K562 (cell line): ENCODE measurements around the gene MRPL55. TPM values are rescaled to one million over a fixed set of nuclear protein-coding genes. Genes with fewer than 3 reads are reported as not detected.
A peak's percentile ranks its signal among the peaks of the same experiment; 100 is the strongest.

Experiments used
- ATAC-seq: fragments of 200-7000 bp; cut with Tn5 transposase; 3 replicates; pipeline ENCODE4 v1.9.1; 2020; ENCODE audit warnings: moderate library complexity
- BruUV-seq: library from RNA; stranded (reverse); fragments of 400-500 nt; replicated peaks from 2 replicates; lab custom pipeline; 2021; lab: Mats Ljungman, UMichigan
- CTCF ChIA-PET: fragments of 300-600 bp; formaldehyde crosslinking; extraction: SDS; loops from one replicate; lab custom pipeline; 2021; ENCODE audit warnings: low intra/inter-chr PET ratio; lab: Yijun Ruan, JAX
- POLR2A ChIA-PET: fragments of 300-600, 350-650 bp; sonication (Branson Sonifier 250); formaldehyde crosslinking; extraction: SDS; loops from one replicate; lab custom pipeline; 2021; ENCODE audit warnings: antibody characterized with exemption, inconsistent platforms; lab: Yijun Ruan, JAX
- DNase-seq, 4 experiments: peaks; one replicate each; pipeline versions ENCODE4 v3.0.0 to v3.0.0-alpha.2; 2011 to 2018; ENCODE audit warnings: low spot score in 3 of 4, mixed read lengths in 3 of 4; ENCODE audit errors: extremely low read depth in 1 of 4
- FAIRE-seq: peaks from 2 replicates; lab custom pipeline; 2011; peaks lifted over from hg19 to GRCh38; lab: Jason Lieb, UNC
- H2AFZ ChIP-seq: 2 replicates; pipeline ENCODE4 v1.6.0; 2011; ENCODE audit warnings: low read depth, low read length, control low read depth, inconsistent platforms
- H3K27ac ChIP-seq: fragments of 200-600 bp; 3 replicates; pipeline ENCODE4 v1.8.0; 2011; ENCODE audit warnings: low read depth, mild to moderate bottlenecking, control low read depth, inconsistent platforms, low read length, moderate library complexity, mixed read lengths; ENCODE audit errors: extremely low read depth
- H3K27me3 ChIP-seq, 2 experiments: fragments of 300-600 bp in 1 of 2; 2 replicates in 1 of 2; 3 replicates in 1 of 2; pipeline versions ENCODE4 v1.6.0 to v1.8.0; 2011; ENCODE audit warnings: inconsistent platforms in 2 of 2, low read length in 2 of 2, mild to moderate bottlenecking in 1 of 2, mixed read lengths in 1 of 2, moderate library complexity in 1 of 2; ENCODE audit not compliant: control insufficient read depth in 2 of 2, insufficient read depth in 2 of 2
- H3K36me3 ChIP-seq: fragments of 300-600 bp; 3 replicates; pipeline ENCODE4 v1.8.0; 2011; ENCODE audit warnings: mild to moderate bottlenecking, low read length, inconsistent platforms; ENCODE audit not compliant: control insufficient read depth, insufficient read depth
- H3K4me1 ChIP-seq, 2 experiments: fragments of 200-600 bp in 1 of 2; replicated peaks in 1 of 2; 2 replicates in 1 of 2; 3 replicates in 1 of 2; pipeline versions ENCODE4 v1.5.1 to v1.8.0; 2011; ENCODE audit warnings: inconsistent platforms in 2 of 2, low read length in 2 of 2, mild to moderate bottlenecking in 1 of 2, mixed read lengths in 1 of 2, moderate library complexity in 1 of 2; ENCODE audit not compliant: control insufficient read depth in 2 of 2, insufficient read depth in 2 of 2
- H3K4me2 ChIP-seq: 2 replicates; pipeline ENCODE4 v1.6.1; 2011; ENCODE audit warnings: low read length, control low read depth, inconsistent platforms, mixed read lengths; ENCODE audit not compliant: insufficient read depth
- H3K4me3 ChIP-seq: fragments of 200-600 bp; sonication (generic), shearing (Covaris generic); 2 replicates; pipeline ENCODE4 v1.5.1; 2016; ENCODE audit warnings: control low read depth, inconsistent platforms
- H3K79me2 ChIP-seq: fragments of 200-600 bp; 3 replicates; pipeline ENCODE4 v1.8.0; 2011; ENCODE audit warnings: low read length, inconsistent platforms; ENCODE audit not compliant: control insufficient read depth, insufficient read depth
- H3K9ac ChIP-seq, 2 experiments: 2 replicates each; pipeline versions ENCODE4 v1.6.0 to v1.6.1; 2011; ENCODE audit warnings: low read depth in 2 of 2, low read length in 2 of 2, control low read depth in 1 of 2, inconsistent platforms in 1 of 2, mild to moderate bottlenecking in 1 of 2, mixed read lengths in 1 of 2; ENCODE audit not compliant: insufficient read depth in 1 of 2
- H3K9me1 ChIP-seq: one replicate; pipeline ENCODE4 v1.6.0; 2011; ENCODE audit warnings: inconsistent platforms, mild to moderate bottlenecking, low read length, moderate library complexity; ENCODE audit not compliant: control insufficient read depth, insufficient read depth
- H3K9me3 ChIP-seq: replicated peaks from 2 replicates; pipeline ENCODE4 v1.5.1; 2011; ENCODE audit warnings: low read depth, low read length, inconsistent platforms; ENCODE audit not compliant: control insufficient read depth, insufficient read depth
- H4K20me1 ChIP-seq: replicated peaks from 2 replicates; pipeline ENCODE4 v1.6.1; 2011; ENCODE audit warnings: low read length, inconsistent platforms, mixed read lengths; ENCODE audit not compliant: control insufficient read depth, insufficient read depth
- C11orf30 ChIP-seq: fragments of 450-650 bp; IDR thresholded peaks from 2 replicates; pipeline ENCODE4 v1.6.1; 2016; ENCODE audit warnings: low read depth, mild to moderate bottlenecking
- ERF ChIP-seq: fragments of 450-650 bp; formaldehyde crosslinking; IDR thresholded peaks from 2 replicates; pipeline ENCODE4 v1.4.0; 2020; ENCODE audit warnings: mild to moderate bottlenecking, mixed read lengths
- MAFG ChIP-seq: fragments of 450-650 bp; conservative IDR thresholded peaks from 2 replicates; pipeline ENCODE4 v1.6.1; 2016; ENCODE audit warnings: missing genetic modification characterization, missing compliant biosample characterization
- NFATC3 ChIP-seq: fragments of 450-650 bp; IDR thresholded peaks from 2 replicates; pipeline ENCODE4 v1.6.1; 2017; ENCODE audit warnings: mild to moderate bottlenecking
- POLR2A ChIP-seq: fragments of 450-650 bp; conservative IDR thresholded peaks from 2 replicates; pipeline ENCODE4 v1.6.1; 2016
- POLR2AphosphoS5 ChIP-seq: IDR thresholded peaks from 2 replicates; pipeline ENCODE4 v1.6.1; 2011; ENCODE audit warnings: mild to moderate bottlenecking, low read depth, low read length, moderate library complexity; ENCODE audit not compliant: control insufficient read depth, insufficient read depth
- POLR2G ChIP-seq: fragments of 200-400 bp; formaldehyde crosslinking; IDR thresholded peaks from 2 replicates; pipeline ENCODE4 v1.6.1; 2017; ENCODE audit warnings: low read depth, mild to moderate bottlenecking, antibody characterized with exemption, low read length, moderate library complexity
- XRCC3 ChIP-seq: fragments of 450-650 bp; IDR thresholded peaks from 2 replicates; pipeline ENCODE4 v1.6.1; 2017; ENCODE audit warnings: mild to moderate bottlenecking, moderate library complexity
- ZC3H11A ChIP-seq: IDR thresholded peaks from 2 replicates; pipeline ENCODE4 v1.6.1; 2012; ENCODE audit warnings: low read depth, low read length, improper control_type of control experiment
- ZNF316 ChIP-seq: fragments of 450-650 bp; IDR thresholded peaks from 2 replicates; pipeline ENCODE4 v1.6.1; 2016
- ZNF75A ChIP-seq: fragments of 450-650 bp; formaldehyde crosslinking; IDR thresholded peaks from 2 replicates; pipeline ENCODE4 v1.4.0; 2020; ENCODE audit warnings: mild to moderate bottlenecking
- WGBS: fragments of 100-300 bp; shearing (Covaris generic); methylation state at CpG from one replicate; pipeline ENCODE4 v1.1.6; 2016; ENCODE audit warnings: low coverage, mixed read lengths; ENCODE audit not compliant: insufficient coverage; ENCODE audit errors: missing lambda C conversion rate; 5-methylcytosine and 5-hydroxymethylcytosine counted together
- in situ Hi-C: fragments of 300-500 bp; cut with MboI; formaldehyde crosslinking; loops from 4 replicates; pipeline ENCODE4 v1.15.0; 2018; ENCODE audit warnings: inconsistent platforms, mixed read lengths
- intact Hi-C: fragments of 100-400 bp; cut with micrococcal nuclease; formaldehyde crosslinking; loops from 2 replicates; pipeline ENCODE4 v1.14.2; 2022
- polyA plus RNA-seq, 8 experiments: library from polyadenylated mRNA; depleted of rRNA in 4 of 8; stranded (reverse) in 5 of 8; unstranded in 3 of 8; fragments of >200 nt; fragmentation: Nextera tagmentation in 2 of 8; fragmentation: Illumina TruSeq in 1 of 8; extraction: Ambion mirVana in 2 of 8; extraction: Trizol in 1 of 8; gene quantifications; 2 replicates each; pipeline versions ENCODE4 v1.2.1 to v1.2.3, GENCODE V29; 2011 to 2014; ENCODE audit warnings: inconsistent platforms in 1 of 8, missing spikeins in 1 of 8
- total RNA-seq, 7 experiments: library from RNA; depleted of rRNA in 6 of 7; stranded (reverse); fragments of >200 nt in 6 of 7; fragmentation: Illumina TruSeq in 2 of 7; extraction: Trizol in 2 of 7; gene quantifications; 2 replicates each; pipeline versions ENCODE4 v1.2.1 to v1.2.3, GENCODE V29; 2011 to 2021; ENCODE audit warnings: low replicate concordance in 1 of 7
- TF ChIP-seq, protein P1 (sequence below): fragments of 250-450 bp; sonication (Bioruptor Pico); IDR thresholded peaks from 2 replicates; pipeline ENCODE4 v1.8.0; 2022; ENCODE audit warnings: inconsistent platforms
- TF ChIP-seq, protein P2 (sequence below): fragments of 250-450 bp; sonication (Bioruptor Pico); IDR thresholded peaks from 2 replicates; pipeline ENCODE4 v1.5.0; 2022; ENCODE audit warnings: mild to moderate bottlenecking
- TF ChIP-seq, protein P3 (sequence below): fragments of 450-650 bp; formaldehyde crosslinking; IDR thresholded peaks from 2 replicates; pipeline ENCODE4 v1.4.0; 2020; ENCODE audit warnings: mild to moderate bottlenecking, moderate library complexity

MRPL55 gene
- total and polyA plus RNA-seq, 9 of the 15 experiments (the other 6 are each of a cell fraction or from before 2014, with no cell fraction given), result 34.9 to 228 (median 81.0) TPM

DNA sequence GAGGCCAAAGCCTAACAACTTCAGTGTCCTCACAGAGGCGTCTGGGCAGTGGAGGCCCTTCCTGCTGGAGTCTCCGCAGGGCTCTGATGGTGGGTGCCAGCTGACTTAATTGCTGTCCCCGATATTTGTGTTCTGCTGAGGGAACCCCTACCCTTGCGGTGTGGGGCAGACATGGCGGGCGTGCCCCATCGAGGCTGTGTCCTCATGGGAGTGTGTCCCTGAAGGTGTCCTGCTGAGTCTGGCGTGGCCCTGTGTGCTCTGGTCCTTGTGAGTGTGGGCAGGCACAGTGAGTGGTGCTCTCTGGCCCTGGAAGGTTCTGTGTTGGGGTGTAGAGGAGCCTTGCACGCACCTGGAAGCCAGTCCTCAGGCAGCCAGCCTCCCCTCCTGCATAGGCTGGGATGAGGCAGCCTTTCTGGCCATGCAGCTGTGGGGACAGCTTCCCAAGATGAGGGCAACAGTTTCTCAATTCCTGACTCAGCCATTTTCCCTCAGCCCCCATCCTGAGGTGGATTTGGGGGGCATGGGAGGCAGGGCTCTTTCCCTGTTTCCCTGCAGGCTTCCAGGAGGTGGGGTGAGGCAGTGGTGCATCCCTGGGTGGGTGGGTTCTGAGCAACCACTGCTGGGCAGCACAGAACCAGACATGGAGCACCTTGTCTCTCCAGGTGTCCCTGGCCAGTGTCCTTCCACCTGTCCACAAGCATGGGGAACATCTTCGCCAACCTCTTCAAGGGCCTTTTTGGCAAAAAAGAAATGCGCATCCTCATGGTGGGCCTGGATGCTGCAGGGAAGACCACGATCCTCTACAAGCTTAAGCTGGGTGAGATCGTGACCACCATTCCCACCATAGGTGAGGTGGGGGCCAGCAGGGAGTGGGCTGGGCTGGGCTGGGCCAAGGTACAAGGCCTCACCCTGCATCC lies 12.4 kb downstream of the MRPL55 start:
- no peak overlapping the region for H2AFZ ChIP-seq
- intact Hi-C loops, result no loop called here
- CTCF ChIA-PET, result no interaction called here
- H3K9me3 ChIP-seq, result peaks cover 15% of the 10 kb centered on the region
- WGBS, result 92% methylated on average over 13 of the region's 13 CpGs
- no peak overlapping the region for H3K4me2 ChIP-seq
- H3K4me1 ChIP-seq, result peaks cover 4 to 32% of the 10 kb centered on the region in 2 experiments; a peak in 4 of 5 replicates
- H3K9ac ChIP-seq, result no peak overlapping the region; a peak in 1 of 4 replicates
- H3K9me1 ChIP-seq, result peaks cover 3% of the 10 kb centered on the region
- POLR2A ChIA-PET, result interaction anchor here (0.5 to 6.0 kb wide), 6 partner anchors 7 to 1575 kb away, joined by 3 to 92 read pairs (median 6); no protein-coding TSS in a partner anchor
- DNase-seq (no peak), FAIRE-seq (no peak), ATAC-seq (no peak)
- BruUV-seq, result no TSS peak
- H4K20me1 ChIP-seq, result peaks cover 74% of the 10 kb centered on the region
- in situ Hi-C loops, result no loop called here
- peaks cover 95% of the 10 kb centered on the region for H3K36me3 ChIP-seq
- H3K79me2 ChIP-seq, result peaks cover 77% of the 10 kb centered on the region
- H3K27ac ChIP-seq, result no peak overlapping the region
- H3K27me3 ChIP-seq, result no peaks in the 10 kb centered on the region
- no peak overlapping the region for H3K4me3 ChIP-seq
- no peak for TF ChIP-seq ZC3H11A
- peak; percentile 74 for TF ChIP-seq C11orf30
- TF ChIP-seq POLR2A, result no peak
- TF ChIP-seq NFATC3, result no peak
- TF ChIP-seq POLR2AphosphoS5, result 0 out of 2 replicates have a peak, but pooled peaks have one; percentile 26
- TF ChIP-seq ZNF75A (CRISPR knock-in tag), result no peak
- TF ChIP-seq, protein P1, sequence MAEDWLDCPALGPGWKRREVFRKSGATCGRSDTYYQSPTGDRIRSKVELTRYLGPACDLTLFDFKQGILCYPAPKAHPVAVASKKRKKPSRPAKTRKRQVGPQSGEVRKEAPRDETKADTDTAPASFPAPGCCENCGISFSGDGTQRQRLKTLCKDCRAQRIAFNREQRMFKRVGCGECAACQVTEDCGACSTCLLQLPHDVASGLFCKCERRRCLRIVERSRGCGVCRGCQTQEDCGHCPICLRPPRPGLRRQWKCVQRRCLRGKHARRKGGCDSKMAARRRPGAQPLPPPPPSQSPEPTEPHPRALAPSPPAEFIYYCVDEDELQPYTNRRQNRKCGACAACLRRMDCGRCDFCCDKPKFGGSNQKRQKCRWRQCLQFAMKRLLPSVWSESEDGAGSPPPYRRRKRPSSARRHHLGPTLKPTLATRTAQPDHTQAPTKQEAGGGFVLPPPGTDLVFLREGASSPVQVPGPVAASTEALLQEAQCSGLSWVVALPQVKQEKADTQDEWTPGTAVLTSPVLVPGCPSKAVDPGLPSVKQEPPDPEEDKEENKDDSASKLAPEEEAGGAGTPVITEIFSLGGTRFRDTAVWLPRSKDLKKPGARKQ (CRISPR knock-in tag), result no peak
- TF ChIP-seq, protein P2, sequence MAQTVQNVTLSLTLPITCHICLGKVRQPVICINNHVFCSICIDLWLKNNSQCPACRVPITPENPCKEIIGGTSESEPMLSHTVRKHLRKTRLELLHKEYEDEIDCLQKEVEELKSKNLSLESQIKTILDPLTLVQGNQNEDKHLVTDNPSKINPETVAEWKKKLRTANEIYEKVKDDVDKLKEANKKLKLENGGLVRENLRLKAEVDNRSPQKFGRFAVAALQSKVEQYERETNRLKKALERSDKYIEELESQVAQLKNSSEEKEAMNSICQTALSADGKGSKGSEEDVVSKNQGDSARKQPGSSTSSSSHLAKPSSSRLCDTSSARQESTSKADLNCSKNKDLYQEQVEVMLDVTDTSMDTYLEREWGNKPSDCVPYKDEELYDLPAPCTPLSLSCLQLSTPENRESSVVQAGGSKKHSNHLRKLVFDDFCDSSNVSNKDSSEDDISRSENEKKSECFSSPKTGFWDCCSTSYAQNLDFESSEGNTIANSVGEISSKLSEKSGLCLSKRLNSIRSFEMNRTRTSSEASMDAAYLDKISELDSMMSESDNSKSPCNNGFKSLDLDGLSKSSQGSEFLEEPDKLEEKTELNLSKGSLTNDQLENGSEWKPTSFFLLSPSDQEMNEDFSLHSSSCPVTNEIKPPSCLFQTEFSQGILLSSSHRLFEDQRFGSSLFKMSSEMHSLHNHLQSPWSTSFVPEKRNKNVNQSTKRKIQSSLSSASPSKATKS, result no peak
- peak; percentile 64 for TF ChIP-seq POLR2G
- peak; percentile 19; the same call in 1 of the 2 replicates for TF ChIP-seq MAFG (tag)
- peak; percentile 69 for TF ChIP-seq ZNF316
- TF ChIP-seq XRCC3, result no peak
- TF ChIP-seq, protein P3, sequence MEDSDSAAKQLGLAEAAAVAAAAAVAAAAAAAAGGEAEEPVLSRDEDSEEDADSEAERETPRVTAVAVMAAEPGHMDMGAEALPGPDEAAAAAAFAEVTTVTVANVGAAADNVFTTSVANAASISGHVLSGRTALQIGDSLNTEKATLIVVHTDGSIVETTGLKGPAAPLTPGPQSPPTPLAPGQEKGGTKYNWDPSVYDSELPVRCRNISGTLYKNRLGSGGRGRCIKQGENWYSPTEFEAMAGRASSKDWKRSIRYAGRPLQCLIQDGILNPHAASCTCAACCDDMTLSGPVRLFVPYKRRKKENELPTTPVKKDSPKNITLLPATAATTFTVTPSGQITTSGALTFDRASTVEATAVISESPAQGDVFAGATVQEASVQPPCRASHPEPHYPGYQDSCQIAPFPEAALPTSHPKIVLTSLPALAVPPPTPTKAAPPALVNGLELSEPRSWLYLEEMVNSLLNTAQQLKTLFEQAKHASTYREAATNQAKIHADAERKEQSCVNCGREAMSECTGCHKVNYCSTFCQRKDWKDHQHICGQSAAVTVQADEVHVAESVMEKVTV (CRISPR knock-in tag), result no peak
- no peak for TF ChIP-seq ERF (CRISPR knock-in tag)
